Measurements from ENCODE around the gene ADGRG3.

DNA sequence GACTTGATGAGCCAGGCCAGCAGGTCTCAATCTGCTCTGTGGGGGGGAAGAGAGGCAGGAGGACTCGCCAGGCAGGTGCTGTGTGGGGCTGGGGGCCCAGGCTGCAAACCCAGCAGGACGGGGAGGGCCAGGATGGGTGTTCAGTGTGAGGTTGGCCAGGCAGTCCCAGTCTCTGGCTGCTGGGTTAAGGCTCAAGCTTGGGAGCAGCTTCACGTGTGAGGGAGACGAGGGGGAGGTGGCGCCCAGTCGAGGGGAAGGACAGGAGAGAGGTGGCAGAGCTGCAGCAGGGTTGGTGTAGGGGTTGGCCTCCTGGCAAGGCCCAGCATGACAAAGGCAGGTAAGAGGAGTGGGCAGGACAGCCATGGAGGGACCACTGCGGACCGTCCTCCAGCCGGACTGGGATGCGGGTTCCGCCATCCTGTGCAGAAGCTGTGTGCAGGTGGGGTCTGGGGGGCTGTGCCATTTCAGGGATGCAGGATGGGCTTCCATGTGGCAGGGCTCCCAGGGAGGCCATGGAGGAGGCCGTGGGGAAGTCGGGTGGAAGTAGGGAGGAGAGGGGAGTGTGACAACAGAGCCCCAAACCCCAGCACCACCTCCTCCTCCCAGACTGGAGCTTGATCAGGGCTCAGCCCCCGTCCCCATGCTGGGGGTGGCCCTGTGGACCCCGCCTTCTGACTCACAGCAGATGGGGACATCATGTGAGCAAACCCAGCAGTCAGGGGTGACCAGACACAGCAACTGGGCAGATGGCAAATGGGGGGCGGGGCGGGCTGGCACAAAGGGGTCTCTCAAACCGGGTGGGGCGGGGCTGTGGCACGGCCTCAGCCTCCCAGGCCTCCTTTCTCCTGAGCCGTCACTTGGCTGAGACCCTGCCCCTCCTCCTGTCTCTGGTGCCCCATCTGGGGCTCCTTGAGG, 36.9 kb upstream of the ADGRG3 start:
- TF ChIP-seq, protein P1, sequence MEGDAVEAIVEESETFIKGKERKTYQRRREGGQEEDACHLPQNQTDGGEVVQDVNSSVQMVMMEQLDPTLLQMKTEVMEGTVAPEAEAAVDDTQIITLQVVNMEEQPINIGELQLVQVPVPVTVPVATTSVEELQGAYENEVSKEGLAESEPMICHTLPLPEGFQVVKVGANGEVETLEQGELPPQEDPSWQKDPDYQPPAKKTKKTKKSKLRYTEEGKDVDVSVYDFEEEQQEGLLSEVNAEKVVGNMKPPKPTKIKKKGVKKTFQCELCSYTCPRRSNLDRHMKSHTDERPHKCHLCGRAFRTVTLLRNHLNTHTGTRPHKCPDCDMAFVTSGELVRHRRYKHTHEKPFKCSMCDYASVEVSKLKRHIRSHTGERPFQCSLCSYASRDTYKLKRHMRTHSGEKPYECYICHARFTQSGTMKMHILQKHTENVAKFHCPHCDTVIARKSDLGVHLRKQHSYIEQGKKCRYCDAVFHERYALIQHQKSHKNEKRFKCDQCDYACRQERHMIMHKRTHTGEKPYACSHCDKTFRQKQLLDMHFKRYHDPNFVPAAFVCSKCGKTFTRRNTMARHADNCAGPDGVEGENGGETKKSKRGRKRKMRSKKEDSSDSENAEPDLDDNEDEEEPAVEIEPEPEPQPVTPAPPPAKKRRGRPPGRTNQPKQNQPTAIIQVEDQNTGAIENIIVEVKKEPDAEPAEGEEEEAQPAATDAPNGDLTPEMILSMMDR (IDR thresholded peaks at IDR 0.05; ENCODE audit: control extremely low read depth in 1 of 3, insufficient read depth in 1 of 3, low read depth in 1 of 3, low read length in 3 of 3), result no peak
- TF ChIP-seq CHD2 (IDR thresholded peaks at IDR 0.05; ENCODE audit: low read length) (no peak), POLR2A (IDR thresholded peaks at IDR 0.05; ENCODE audit: control extremely low read depth in 1 of 2, low read depth in 2 of 2, low read length in 2 of 2) (no peak), POLR2AphosphoS5 (IDR thresholded peaks at IDR 0.05; ENCODE audit: low read depth, low read length) (no peak)
